HepG2 (cell line): ENCODE results near the gene INTS1. TPM values are rescaled to one million over a fixed set of nuclear protein-coding genes. Genes with fewer than 3 reads are reported as not detected.

Experiments used
- CEBPG ChIP-seq: IDR thresholded peaks from 2 replicates; pipeline ENCODE4 v1.6.1; 2016
- DRAP1 ChIP-seq: IDR thresholded peaks from 2 replicates; pipeline ENCODE4 v1.6.1; 2016; ENCODE audit warnings: missing genetic modification reagents, missing compliant biosample characterization
- HES4 ChIP-seq: sonication (generic); formaldehyde crosslinking; IDR thresholded peaks from 2 replicates; pipeline ENCODE4 v1.9.0; 2021; ENCODE audit warnings: mild to moderate bottlenecking, missing genetic modification reagents, borderline replicate concordance
- NFIB ChIP-seq: sonication (generic); formaldehyde crosslinking; IDR thresholded peaks from 2 replicates; pipeline ENCODE4 v1.9.0; 2021; ENCODE audit warnings: missing genetic modification reagents, mild to moderate bottlenecking, borderline replicate concordance
- PAWR ChIP-seq: sonication (generic); formaldehyde crosslinking; IDR thresholded peaks from 2 replicates; pipeline ENCODE4 v1.4.0; 2020; ENCODE audit warnings: missing genetic modification reagents, mild to moderate bottlenecking, borderline replicate concordance
- SIN3B ChIP-seq: fragments of 150-350 bp; IDR thresholded peaks from 2 replicates; pipeline ENCODE4 v1.6.1; 2014; ENCODE audit warnings: low read length
- SIX1 ChIP-seq: sonication (generic); formaldehyde crosslinking; IDR thresholded peaks from 2 replicates; pipeline ENCODE4 v1.4.0; 2020; ENCODE audit warnings: missing genetic modification reagents, borderline replicate concordance
- SP1 ChIP-seq, 2 experiments: fragments of 450-650 bp in 1 of 2; sonication (generic) in 1 of 2; formaldehyde crosslinking in 1 of 2; IDR thresholded peaks; 2 replicates each; pipeline versions ENCODE4 v1.4.0 to v1.6.1; 2016 to 2020; ENCODE audit warnings: missing genetic modification reagents in 1 of 2
- SP2 ChIP-seq: sonication (generic); formaldehyde crosslinking; IDR thresholded peaks from 2 replicates; pipeline ENCODE4 v1.5.1; 2020; ENCODE audit warnings: mild to moderate bottlenecking, missing genetic modification reagents
- TBX2 ChIP-seq: sonication (generic); formaldehyde crosslinking; IDR thresholded peaks from 2 replicates; pipeline ENCODE4 v1.5.0; 2020; ENCODE audit warnings: missing genetic modification reagents, mild to moderate bottlenecking, borderline replicate concordance
- ZBTB3 ChIP-seq: sonication (generic); formaldehyde crosslinking; IDR thresholded peaks from 2 replicates; pipeline ENCODE4 v1.4.0; 2020; ENCODE audit warnings: low read depth, mild to moderate bottlenecking, moderate library complexity, missing genetic modification reagents, borderline replicate concordance
- ZBTB7B ChIP-seq: sonication (generic); formaldehyde crosslinking; IDR thresholded peaks from 2 replicates; pipeline ENCODE4 v1.4.0; 2020; ENCODE audit warnings: missing genetic modification reagents
- ZGPAT ChIP-seq: IDR thresholded peaks from 2 replicates; pipeline ENCODE4 v1.6.1; 2016; ENCODE audit warnings: mild to moderate bottlenecking
- ZKSCAN1 ChIP-seq: fragments of 150-350 bp; IDR thresholded peaks from 2 replicates; pipeline ENCODE4 v1.6.1; 2014; ENCODE audit warnings: low read length
- ZNF34 ChIP-seq: sonication (generic); formaldehyde crosslinking; IDR thresholded peaks from 2 replicates; pipeline ENCODE4 v1.4.0; 2020; ENCODE audit warnings: mild to moderate bottlenecking, missing genetic modification reagents, borderline replicate concordance
- ZNF343 ChIP-seq: sonication (generic); formaldehyde crosslinking; IDR thresholded peaks from 2 replicates; pipeline ENCODE4 v1.4.0; 2020; ENCODE audit warnings: mild to moderate bottlenecking, missing genetic modification reagents
- ZNF784 ChIP-seq: sonication (generic); formaldehyde crosslinking; IDR thresholded peaks from 2 replicates; pipeline ENCODE4 v1.5.1; 2020; ENCODE audit warnings: missing genetic modification reagents, mild to moderate bottlenecking, borderline replicate concordance
- polyA plus RNA-seq, 8 experiments: library from polyadenylated mRNA; depleted of rRNA in 3 of 8; stranded (reverse) in 7 of 8; unstranded in 1 of 8; fragments of >200 nt; fragmentation: Illumina TruSeq in 4 of 8; extraction: Trizol in 4 of 8; gene quantifications; 2 replicates each; pipeline versions ENCODE4 v1.2.1 to v1.2.3, GENCODE V29; 2011 to 2016; ENCODE audit warnings: low read depth in 4 of 8, missing spikeins in 1 of 8, mixed read lengths in 1 of 8; ENCODE audit not compliant: insufficient read depth in 1 of 8
- total RNA-seq, 5 experiments: library from RNA; depleted of rRNA; stranded (reverse); fragments of >200 nt; fragmentation: Illumina TruSeq; extraction: Trizol; gene quantifications; 2 replicates each; pipeline ENCODE4 v1.2.3, GENCODE V29; 2016; ENCODE audit warnings: low read depth in 1 of 5
- TF ChIP-seq, protein P1 (sequence below): sonication (generic); formaldehyde crosslinking; IDR thresholded peaks from 2 replicates; pipeline ENCODE4 v1.4.0; 2020; ENCODE audit warnings: missing genetic modification reagents, borderline replicate concordance
- TF ChIP-seq, protein P2 (sequence below): sonication (generic); formaldehyde crosslinking; IDR thresholded peaks from 2 replicates; pipeline ENCODE4 v1.9.0; 2022; ENCODE audit warnings: low read depth, missing genetic modification reagents

The INTS1 gene
- total and polyA plus RNA-seq, 2 of the 13 experiments (the other 11 are each of a cell fraction or from before 2014, with no cell fraction given), result 13.7 to 29.0 TPM

- TF ChIP-seq ZBTB7B (CRISPR knock-in tag), result 0 out of 2 replicates have a peak, but pooled peaks have one; percentile 24
- no peak for TF ChIP-seq SP1 (IDR thresholded peaks at IDR 0.05)
- peak; percentile 79 for TF ChIP-seq SP1 (CRISPR knock-in tag; IDR thresholded peaks at IDR 0.05)
- peak; percentile 52; the same call in 1 of the 2 replicates for TF ChIP-seq ZKSCAN1
- TF ChIP-seq SIX1 (CRISPR knock-in tag), result no peak
- peak; percentile 43; the same call in 1 of the 2 replicates for TF ChIP-seq ZGPAT (CRISPR knock-in tag)
- 0 out of 2 replicates have a peak, but pooled peaks have one; percentile 35 for TF ChIP-seq ZNF784 (CRISPR knock-in tag)
- TF ChIP-seq, protein P1, sequence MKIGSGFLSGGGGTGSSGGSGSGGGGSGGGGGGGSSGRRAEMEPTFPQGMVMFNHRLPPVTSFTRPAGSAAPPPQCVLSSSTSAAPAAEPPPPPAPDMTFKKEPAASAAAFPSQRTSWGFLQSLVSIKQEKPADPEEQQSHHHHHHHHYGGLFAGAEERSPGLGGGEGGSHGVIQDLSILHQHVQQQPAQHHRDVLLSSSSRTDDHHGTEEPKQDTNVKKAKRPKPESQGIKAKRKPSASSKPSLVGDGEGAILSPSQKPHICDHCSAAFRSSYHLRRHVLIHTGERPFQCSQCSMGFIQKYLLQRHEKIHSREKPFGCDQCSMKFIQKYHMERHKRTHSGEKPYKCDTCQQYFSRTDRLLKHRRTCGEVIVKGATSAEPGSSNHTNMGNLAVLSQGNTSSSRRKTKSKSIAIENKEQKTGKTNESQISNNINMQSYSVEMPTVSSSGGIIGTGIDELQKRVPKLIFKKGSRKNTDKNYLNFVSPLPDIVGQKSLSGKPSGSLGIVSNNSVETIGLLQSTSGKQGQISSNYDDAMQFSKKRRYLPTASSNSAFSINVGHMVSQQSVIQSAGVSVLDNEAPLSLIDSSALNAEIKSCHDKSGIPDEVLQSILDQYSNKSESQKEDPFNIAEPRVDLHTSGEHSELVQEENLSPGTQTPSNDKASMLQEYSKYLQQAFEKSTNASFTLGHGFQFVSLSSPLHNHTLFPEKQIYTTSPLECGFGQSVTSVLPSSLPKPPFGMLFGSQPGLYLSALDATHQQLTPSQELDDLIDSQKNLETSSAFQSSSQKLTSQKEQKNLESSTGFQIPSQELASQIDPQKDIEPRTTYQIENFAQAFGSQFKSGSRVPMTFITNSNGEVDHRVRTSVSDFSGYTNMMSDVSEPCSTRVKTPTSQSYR (CRISPR knock-in tag), result peak; percentile 85
- TF ChIP-seq, protein P2, sequence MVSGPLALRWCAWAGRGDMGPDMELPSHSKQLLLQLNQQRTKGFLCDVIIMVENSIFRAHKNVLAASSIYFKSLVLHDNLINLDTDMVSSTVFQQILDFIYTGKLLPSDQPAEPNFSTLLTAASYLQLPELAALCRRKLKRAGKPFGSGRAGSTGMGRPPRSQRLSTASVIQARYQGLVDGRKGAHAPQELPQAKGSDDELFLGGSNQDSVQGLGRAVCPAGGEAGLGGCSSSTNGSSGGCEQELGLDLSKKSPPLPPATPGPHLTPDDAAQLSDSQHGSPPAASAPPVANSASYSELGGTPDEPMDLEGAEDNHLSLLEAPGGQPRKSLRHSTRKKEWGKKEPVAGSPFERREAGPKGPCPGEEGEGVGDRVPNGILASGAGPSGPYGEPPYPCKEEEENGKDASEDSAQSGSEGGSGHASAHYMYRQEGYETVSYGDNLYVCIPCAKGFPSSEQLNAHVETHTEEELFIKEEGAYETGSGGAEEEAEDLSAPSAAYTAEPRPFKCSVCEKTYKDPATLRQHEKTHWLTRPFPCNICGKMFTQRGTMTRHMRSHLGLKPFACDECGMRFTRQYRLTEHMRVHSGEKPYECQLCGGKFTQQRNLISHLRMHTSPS (CRISPR knock-in tag), result peak; percentile 41; the same call in 1 of the 2 replicates
- 0 out of 2 replicates have a peak, but pooled peaks have one; percentile 9 for TF ChIP-seq SIN3B
- TF ChIP-seq SP2 (CRISPR knock-in tag), result 0 out of 2 replicates have a peak, but pooled peaks have one; percentile 23
- 0 out of 2 replicates have a peak, but pooled peaks have one; percentile 50 for TF ChIP-seq ZBTB3 (CRISPR knock-in tag)
- TF ChIP-seq PAWR (CRISPR knock-in tag), result no peak
- no peak for TF ChIP-seq NFIB (CRISPR knock-in tag)
- TF ChIP-seq ZNF34 (CRISPR knock-in tag), result no peak
- 0 out of 2 replicates have a peak, but pooled peaks have one; percentile 61 for TF ChIP-seq HES4 (CRISPR knock-in tag)
- 0 out of 2 replicates have a peak, but pooled peaks have one; percentile 8 for TF ChIP-seq DRAP1 (CRISPR knock-in tag)
- TF ChIP-seq CEBPG (CRISPR knock-in tag), result no peak
- TF ChIP-seq ZNF343 (CRISPR knock-in tag), result peak; percentile 30; the same call in 1 of the 2 replicates
- TF ChIP-seq TBX2, result peak; percentile 58
Measured at GRCh38 chr7:1460821-1461645, 43.2 kb downstream of the INTS1 start (continued).
